ENCODE results near the gene DSCAM. TPM values are rescaled to one million over a fixed set of nuclear protein-coding genes. Genes with fewer than 3 reads are reported as not detected.

Gene DSCAM
- total and polyA plus RNA-seq, 2 donors (not counting 3 experiments of a cell fraction or from before 2014, with no cell fraction given): not detected

- H3K9me3 ChIP-seq (replicated peaks; ENCODE audit: control insufficient read depth, insufficient read depth, low read length): peaks cover 6% of the 10 kb centered on the region
- no peak overlapping the region for H3K4me2 ChIP-seq (ENCODE audit: insufficient read depth, low read length)
- dilution Hi-C loops (cut with MboI; ENCODE audit: extremely low pct_ligation_motif_present, low sequenced_read_pairs): no loop called here
- no peaks in the 10 kb centered on the region for H3K36me3 ChIP-seq (ENCODE audit: control insufficient read depth in 2 of 2, extremely low read depth in 1 of 2, insufficient read depth in 2 of 2, low read length in 2 of 2)
- BruUV-seq (replicated peaks): no TSS peak
- H3K79me2 ChIP-seq (ENCODE audit: control insufficient read depth, insufficient read depth, low read length): no peaks in the 10 kb centered on the region
- H4K20me1 ChIP-seq (replicated peaks; ENCODE audit: control insufficient read depth, extremely low read depth, insufficient read depth, low read length): no peaks in the 10 kb centered on the region
- no peak overlapping the region for H2AFZ ChIP-seq (ENCODE audit: low read depth, low read length)
- TF ChIP-seq EZH2 (IDR thresholded peaks at IDR 0.05; ENCODE audit: borderline replicate concordance, low read depth, low read length, severe bottlenecking): no peak
- TF ChIP-seq, protein P1, sequence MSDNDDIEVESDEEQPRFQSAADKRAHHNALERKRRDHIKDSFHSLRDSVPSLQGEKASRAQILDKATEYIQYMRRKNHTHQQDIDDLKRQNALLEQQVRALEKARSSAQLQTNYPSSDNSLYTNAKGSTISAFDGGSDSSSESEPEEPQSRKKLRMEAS (IDR thresholded peaks at IDR 0.05; ENCODE audit: insufficient read depth, insufficient read length): no peak
- TF ChIP-seq GATA2 (IDR thresholded peaks at IDR 0.05; ENCODE audit: insufficient read depth, insufficient read length, low read depth, low read length): no peak
- TF ChIP-seq POLR2A (IDR thresholded peaks at IDR 0.05; ENCODE audit: low read depth, low read length): no peak
- TF ChIP-seq POLR2AphosphoS5 (IDR thresholded peaks at IDR 0.05; ENCODE audit: insufficient read depth, low read depth, low read length): no peak
- TF ChIP-seq CTCF (IDR thresholded peaks at IDR 0.05; ENCODE audit: extremely low read depth in 1 of 2, insufficient read depth in 1 of 2, low read depth in 1 of 2, low read length in 2 of 2): no peak
- no peak for TF ChIP-seq FOS (IDR thresholded peaks at IDR 0.05; ENCODE audit: borderline replicate concordance, insufficient read depth, low read length)
- no peak for TF ChIP-seq JUN (IDR thresholded peaks at IDR 0.05; ENCODE audit: borderline replicate concordance, insufficient read depth, insufficient read length, low read depth)
- TF ChIP-seq MYC (IDR thresholded peaks at IDR 0.05; ENCODE audit: low read depth, low read length): no peak
- no peak for FAIRE-seq
- DNase-seq (ENCODE audit: low read depth, low spot score): no peak
- no peak overlapping the region for H3K9ac ChIP-seq (replicated peaks; ENCODE audit: extremely low read depth, insufficient read depth, low read length)
- POLR2A ChIA-PET: no interaction called here
- CTCF ChIA-PET: no interaction called here
- H3K27me3 ChIP-seq (ENCODE audit: control insufficient read depth in 2 of 2, insufficient read depth in 2 of 2, low read length in 2 of 2): no peaks in the 10 kb centered on the region
- H3K4me3 ChIP-seq (replicated peaks in 1 of 3; ENCODE audit: insufficient read depth in 1 of 3, low read depth in 1 of 3, low read length in 3 of 3): no peak overlapping the region
- intact Hi-C loops (cut with micrococcal nuclease): no loop called here
- H3K9me1 ChIP-seq (replicated peaks; ENCODE audit: control insufficient read depth, extremely low read depth, insufficient read depth, low read length): no peaks in the 10 kb centered on the region
- H3K27ac ChIP-seq (ENCODE audit: insufficient read depth, low read depth, low read length): no peak overlapping the region
- H3K4me1 ChIP-seq (ENCODE audit: control insufficient read depth, extremely low read depth, insufficient read depth, low read length): no peaks in the 10 kb centered on the region
These were observed 631.0 kb downstream of the DSCAM start for GRCh38 chr21:40215941-40216340.
